ENCODE results near the gene KRT79. TPM values are rescaled to one million over a fixed set of nuclear protein-coding genes. Genes with fewer than 3 reads are reported as not detected.

KRT79 gene
- total RNA-seq, 1 donor from 2014 or later, result not detected

- DNase-seq (ENCODE audit: extremely low spot score, unreplicated experiment), result no peak
- peaks cover 15% of the 10 kb centered on the region for H3K4me1 Mint-ChIP-seq (ENCODE audit: unreplicated experiment)
These were observed 17.0 kb downstream of the KRT79 start for GRCh38 chr12:52817003-52817698.

DNA sequence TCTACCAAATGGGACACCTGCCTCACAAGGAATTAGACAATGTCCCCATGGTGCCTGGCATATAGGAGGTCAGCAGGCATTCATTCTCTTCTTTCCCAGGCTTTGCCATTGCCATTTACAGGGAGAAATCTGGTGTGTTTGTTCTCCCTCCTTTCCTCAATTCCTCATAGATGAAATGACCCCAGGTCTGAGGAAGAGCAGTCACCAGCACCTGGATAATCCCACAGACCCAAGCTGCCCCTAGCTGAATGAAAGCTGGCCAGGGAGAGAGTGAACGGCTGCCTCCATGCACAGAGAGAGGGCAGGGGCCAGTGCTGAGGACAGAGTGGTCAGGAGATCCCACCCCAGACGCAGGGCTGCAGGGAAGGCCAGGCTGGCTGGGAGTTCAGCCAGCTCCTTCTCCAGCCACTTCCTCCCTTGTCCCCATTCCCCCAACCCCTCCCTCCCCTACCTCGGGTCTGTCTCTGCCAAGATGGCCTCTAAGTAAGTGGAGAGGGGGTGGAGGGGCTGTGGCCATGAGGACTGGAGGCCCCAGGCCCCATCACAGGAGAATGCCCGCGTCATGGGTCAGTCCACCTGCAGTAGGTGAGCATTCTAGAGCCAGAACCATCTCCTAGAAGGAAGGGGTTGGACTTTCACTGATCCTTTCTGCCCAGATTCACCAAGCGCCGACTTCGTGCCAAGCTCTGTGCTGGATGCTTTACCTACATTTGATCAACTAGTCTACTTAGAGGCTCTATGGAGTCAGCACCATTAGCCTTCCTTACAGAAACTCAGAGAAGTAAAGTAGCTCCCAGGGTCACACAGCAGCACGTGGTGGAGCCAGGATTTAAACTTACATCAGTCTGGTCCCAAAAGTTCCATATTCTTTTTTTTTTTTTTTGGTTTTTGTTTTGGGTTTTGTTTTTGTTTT, 18.2 kb downstream of the KRT79 start:
- Mint-ChIP-seq H3K9me3 (no peaks in the 10 kb centered on the region), H3K36me3 (peaks cover 11% of the 10 kb centered on the region), H3K4me1 (ENCODE audit: unreplicated experiment) (peaks cover 11% of the 10 kb centered on the region), H3K27me3 (peaks cover 39% of the 10 kb centered on the region), H3K4me3 (no peak overlapping the region), H3K27ac (peak overlapping the region; percentile 98)
- no peak for DNase-seq (ENCODE audit: extremely low spot score, unreplicated experiment)
- TF ChIP-seq, protein P1, sequence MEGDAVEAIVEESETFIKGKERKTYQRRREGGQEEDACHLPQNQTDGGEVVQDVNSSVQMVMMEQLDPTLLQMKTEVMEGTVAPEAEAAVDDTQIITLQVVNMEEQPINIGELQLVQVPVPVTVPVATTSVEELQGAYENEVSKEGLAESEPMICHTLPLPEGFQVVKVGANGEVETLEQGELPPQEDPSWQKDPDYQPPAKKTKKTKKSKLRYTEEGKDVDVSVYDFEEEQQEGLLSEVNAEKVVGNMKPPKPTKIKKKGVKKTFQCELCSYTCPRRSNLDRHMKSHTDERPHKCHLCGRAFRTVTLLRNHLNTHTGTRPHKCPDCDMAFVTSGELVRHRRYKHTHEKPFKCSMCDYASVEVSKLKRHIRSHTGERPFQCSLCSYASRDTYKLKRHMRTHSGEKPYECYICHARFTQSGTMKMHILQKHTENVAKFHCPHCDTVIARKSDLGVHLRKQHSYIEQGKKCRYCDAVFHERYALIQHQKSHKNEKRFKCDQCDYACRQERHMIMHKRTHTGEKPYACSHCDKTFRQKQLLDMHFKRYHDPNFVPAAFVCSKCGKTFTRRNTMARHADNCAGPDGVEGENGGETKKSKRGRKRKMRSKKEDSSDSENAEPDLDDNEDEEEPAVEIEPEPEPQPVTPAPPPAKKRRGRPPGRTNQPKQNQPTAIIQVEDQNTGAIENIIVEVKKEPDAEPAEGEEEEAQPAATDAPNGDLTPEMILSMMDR (conservative IDR thresholded peaks at IDR 0.05), result no peak

More at GRCh38 chr12:52817003-52817698, 17.0 kb downstream of the KRT79 start:
- no peak overlapping the region for H3K27ac Mint-ChIP-seq
- peaks cover 39% of the 10 kb centered on the region for H3K27me3 Mint-ChIP-seq
- peaks cover 8% of the 10 kb centered on the region for H3K36me3 Mint-ChIP-seq
- TF ChIP-seq, protein P1 (conservative IDR thresholded peaks at IDR 0.05), result no peak
- no peaks in the 10 kb centered on the region for H3K9me3 Mint-ChIP-seq
- H3K4me3 Mint-ChIP-seq, result no peak overlapping the region

- Mint-ChIP-seq H3K27ac (peak overlapping the region; percentile 98), H3K27me3 (peaks cover 33% of the 10 kb centered on the region), H3K9me3 (no peaks in the 10 kb centered on the region), H3K4me3 (no peak overlapping the region), H3K36me3 (peaks cover 11% of the 10 kb centered on the region), H3K4me1 (ENCODE audit: unreplicated experiment) (peaks cover 5% of the 10 kb centered on the region)
- DNase-seq (ENCODE audit: extremely low spot score, unreplicated experiment), result no peak
- TF ChIP-seq, protein P1 (conservative IDR thresholded peaks at IDR 0.05), result no peak
These were observed 18.9 kb downstream of the KRT79 start for GRCh38 chr12:52815161-52815560.

DNA sequence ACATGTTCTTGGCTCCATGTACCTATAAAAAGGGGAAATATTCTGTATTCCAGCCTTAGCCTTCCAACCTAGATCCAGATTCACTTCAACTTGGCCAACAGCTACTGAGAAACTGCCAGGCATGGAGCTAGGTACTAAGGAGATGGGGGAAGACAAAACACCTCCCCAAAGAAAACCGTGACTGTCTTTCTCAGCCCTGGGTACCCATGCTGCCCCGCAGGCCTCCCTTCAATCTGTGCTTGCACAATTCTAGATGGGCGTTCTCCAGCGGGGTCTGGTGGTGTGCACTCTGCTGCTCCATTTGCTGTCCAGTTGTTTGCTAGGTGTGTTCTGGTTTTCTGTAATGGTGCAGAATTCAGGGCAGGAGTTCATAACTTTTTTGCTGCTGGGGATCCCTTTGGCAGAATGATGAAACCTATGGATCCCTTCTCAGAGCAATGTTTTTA, 19.4 kb downstream of the KRT79 start:
- H3K4me3 Mint-ChIP-seq, result peak overlapping the region; percentile 86
- peak overlapping the region; percentile 98 for H3K27ac Mint-ChIP-seq
- TF ChIP-seq, protein P1 (conservative IDR thresholded peaks at IDR 0.05), result no peak
- peaks cover 13% of the 10 kb centered on the region for H3K36me3 Mint-ChIP-seq
- H3K27me3 Mint-ChIP-seq, result peaks cover 34% of the 10 kb centered on the region
- DNase-seq (ENCODE audit: extremely low spot score, unreplicated experiment), result no peak
- H3K9me3 Mint-ChIP-seq, result no peaks in the 10 kb centered on the region
- peaks cover 4% of the 10 kb centered on the region for H3K4me1 Mint-ChIP-seq (ENCODE audit: unreplicated experiment)

DNA sequence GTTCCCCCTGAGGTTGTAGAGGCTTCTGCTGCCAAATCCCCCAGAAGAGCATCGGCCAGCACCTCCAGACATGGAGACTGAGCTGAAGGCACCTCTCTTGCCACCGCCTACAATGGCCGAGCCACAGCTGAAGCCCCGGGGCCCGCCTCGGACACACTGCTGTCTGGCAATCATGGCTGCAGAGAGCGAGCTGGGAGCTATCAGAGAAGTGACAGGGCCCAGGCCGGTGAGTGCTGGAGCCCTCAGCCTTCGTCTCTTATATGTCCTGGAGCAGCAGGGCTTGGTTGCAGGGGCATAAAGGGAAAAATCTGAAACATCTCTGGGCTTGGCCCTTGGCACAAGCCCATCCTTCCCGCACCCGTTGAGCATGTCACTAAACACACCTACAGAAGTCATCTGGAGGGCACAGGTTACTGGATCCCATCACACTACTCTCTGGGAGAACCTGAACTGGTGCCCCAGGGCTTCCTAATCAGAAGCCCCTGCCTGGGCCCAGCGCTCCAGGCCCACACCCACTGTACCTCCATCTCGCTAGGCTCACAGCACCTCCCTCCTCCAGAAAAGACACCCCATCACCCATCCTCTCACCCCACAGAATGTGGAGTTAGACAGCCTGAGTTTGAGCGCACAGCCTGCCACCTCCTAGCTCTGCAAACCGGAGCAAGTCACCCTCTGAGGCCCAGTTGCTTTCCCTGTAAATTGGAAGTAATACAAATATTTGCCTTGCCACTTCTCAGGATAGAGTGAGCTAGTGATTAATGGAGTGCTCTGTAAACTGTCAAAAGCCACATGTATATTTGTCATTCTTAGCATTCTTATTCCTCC, 20.0 kb downstream of the KRT79 start, which contains the start of gene KRT4:
TSS of gene KRT4 (minus strand) at position 232 of the 825 bp plus-strand sequence. CDS start at position 174, 58 bp downstream.
- Mint-ChIP-seq H3K27me3 (peaks cover 40% of the 10 kb centered on the region), H3K4me1 (ENCODE audit: unreplicated experiment) (peaks cover 4% of the 10 kb centered on the region), H3K9me3 (no peaks in the 10 kb centered on the region), H3K27ac (peak within 1 kb of the TSS; percentile 98), H3K36me3 (peaks cover 16% of the 10 kb centered on the region), H3K4me3 (peak within 1 kb of the TSS; percentile 86)
- no peak for DNase-seq (ENCODE audit: extremely low spot score, unreplicated experiment)
- TF ChIP-seq, protein P1 (conservative IDR thresholded peaks at IDR 0.05), result no peak
